Fibroblast of the conjunctiva (primary cell): ENCODE data around the gene MYO18A.
"Not testable (repeated sequence)": the region's sequence is repeated elsewhere in the genome, so short reads cannot be mapped to it uniquely, and the experiment has no call there.

Experiments
- DNase-seq: peaks from one replicate; pipeline ENCODE4 v3.0.0-alpha.2; 2010; ENCODE audit warnings: low read depth

The MYO18A gene

DNA sequence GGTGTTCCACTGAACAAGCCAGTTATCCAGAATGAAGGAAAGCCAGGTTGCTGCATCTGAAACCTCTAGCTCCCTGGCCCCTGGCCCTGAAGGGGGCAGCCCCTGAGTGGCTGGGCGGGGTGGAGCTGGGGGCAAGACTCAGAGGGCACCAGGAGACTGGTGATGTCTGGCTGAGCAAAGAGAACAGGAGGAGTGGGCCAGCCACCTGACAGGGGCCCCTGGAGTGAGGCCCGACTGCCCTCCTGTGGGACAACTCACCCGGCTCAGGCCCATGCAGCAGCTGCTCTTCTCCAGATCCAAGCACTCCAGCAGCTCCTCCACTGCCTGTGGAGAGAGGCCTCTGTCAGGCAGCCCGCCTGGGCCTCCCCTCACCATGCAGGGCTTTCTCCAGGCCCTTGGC, 76.9 kb downstream of the MYO18A start:
- DNase-seq, result no peak

GRCh38 chr17:29102741-29103181, 77.4 kb downstream of the MYO18A start:
- DNase-seq, result no peak

DNA sequence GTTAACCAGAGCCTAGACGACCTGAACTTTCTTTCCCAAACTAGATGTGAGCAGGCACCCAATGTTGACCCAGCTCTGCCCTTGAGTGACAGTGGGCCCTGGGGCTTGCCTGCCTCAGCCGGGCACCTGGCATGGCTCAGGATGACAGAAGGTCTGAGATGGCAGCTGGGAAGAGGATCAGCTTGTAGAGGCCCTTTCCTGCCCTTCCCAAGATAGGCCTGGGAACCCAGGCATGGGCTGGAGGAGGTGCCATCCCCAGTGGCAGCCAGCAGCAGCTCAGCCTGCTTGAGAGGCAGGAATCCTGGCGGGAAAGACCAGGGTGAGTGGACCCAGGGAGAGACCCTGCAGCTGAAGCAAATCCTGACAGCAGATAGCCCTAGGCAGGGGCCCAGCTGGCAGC, 78.2 kb downstream of the MYO18A start:
- DNase-seq, result no peak

GRCh38 chr17:29100296-29100695, 79.9 kb downstream of the MYO18A start:
- no peak for DNase-seq

GRCh38 chr17:29099527-29099926, 80.7 kb downstream of the MYO18A start:
- no peak for DNase-seq

DNA sequence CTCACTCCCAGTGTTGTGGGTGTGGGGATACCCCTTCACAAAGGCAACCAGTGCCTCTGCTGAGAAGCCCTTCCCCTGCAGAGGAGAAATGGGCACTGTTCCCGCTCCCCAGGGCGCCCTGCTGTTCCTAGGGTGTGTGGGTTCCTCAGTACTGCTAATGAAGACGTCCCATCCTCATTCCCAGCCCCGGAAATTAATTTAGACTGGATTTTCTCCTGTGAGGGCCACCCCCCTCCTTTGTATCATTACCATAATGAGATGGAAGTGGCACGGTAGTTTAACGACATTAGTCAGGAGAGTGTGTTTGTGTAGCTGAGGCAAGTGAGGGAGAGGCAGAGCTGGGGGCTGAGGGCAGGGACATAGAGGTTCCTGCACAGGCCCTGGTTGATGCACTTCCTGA, 84.1 kb downstream of the MYO18A start:
- DNase-seq, result no peak

DNA sequence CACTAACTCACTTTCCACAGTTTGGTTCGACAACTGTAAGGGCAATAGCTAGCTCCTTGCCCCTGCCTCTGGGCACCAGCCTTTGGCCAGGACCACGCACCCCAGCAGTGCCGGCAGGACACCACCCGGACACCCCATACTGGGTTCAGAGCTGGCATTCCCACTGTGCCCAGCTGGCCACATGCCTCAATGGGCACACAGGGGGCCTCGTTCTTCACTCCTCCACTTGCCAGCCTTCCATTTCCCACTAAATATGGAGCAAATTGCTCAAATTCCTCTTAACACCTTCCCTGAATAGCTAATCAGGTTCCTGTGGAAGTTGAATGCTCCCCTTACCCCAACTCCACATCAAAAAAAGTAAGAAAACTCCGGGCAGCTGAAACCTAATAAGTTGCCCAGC, 84.8 kb downstream of the MYO18A start:
- DNase-seq, result no peak

DNA sequence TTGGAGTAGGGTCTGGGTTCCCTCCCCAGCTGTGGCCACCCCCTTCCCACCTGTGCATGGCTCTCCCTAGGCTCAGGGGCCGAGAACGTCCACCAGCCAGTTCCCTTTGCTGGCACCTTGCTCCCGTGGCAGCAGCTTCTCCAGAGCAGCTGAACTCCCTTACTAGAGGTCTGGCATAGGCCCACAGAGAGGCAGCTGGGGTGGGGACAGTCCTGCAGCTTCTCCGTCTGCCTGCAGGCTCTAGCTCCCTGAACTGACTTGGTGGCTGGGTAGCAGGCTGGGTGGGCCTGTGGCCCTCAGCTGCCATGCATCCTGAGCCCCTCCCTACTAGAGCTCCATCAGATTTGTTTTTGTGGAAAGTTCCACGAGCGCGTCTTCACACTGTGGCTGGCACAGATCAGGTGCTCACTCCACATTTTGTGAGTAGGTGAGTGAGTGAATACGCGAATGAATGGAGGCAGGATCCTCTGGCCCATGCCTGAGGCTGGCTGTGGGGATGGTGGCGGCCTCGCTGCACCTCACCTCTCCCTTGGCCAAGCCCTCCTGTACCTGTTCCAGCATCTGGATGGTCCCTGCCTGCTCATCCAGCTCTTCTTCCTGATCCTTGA, 86.0 kb downstream of the MYO18A start:
- no peak for DNase-seq

GRCh38 chr17:29093090-29093871, 86.9 kb downstream of the MYO18A start:
- no peak for DNase-seq

- no peak for DNase-seq
These were observed 88.5 kb downstream of the MYO18A start for GRCh38 chr17:29091606-29092289.

GRCh38 chr17:29090750-29091605, 89.2 kb downstream of the MYO18A start:
- DNase-seq, result no peak

- DNase-seq, result no peak
These were observed 90.1 kb downstream of the MYO18A start for GRCh38 chr17:29090108-29090507.

- no peak for DNase-seq
These were observed 90.6 kb downstream of the MYO18A start for GRCh38 chr17:29089601-29090044.

GRCh38 chr17:29088782-29089181, 91.4 kb downstream of the MYO18A start:
- DNase-seq, result not testable (repeated sequence)

GRCh38 chr17:29086628-29087332, 93.4 kb downstream of the MYO18A start:
- DNase-seq, result no peak

GRCh38 chr17:29085223-29085622, 95.0 kb downstream of the MYO18A start:
- DNase-seq, result no peak

DNA sequence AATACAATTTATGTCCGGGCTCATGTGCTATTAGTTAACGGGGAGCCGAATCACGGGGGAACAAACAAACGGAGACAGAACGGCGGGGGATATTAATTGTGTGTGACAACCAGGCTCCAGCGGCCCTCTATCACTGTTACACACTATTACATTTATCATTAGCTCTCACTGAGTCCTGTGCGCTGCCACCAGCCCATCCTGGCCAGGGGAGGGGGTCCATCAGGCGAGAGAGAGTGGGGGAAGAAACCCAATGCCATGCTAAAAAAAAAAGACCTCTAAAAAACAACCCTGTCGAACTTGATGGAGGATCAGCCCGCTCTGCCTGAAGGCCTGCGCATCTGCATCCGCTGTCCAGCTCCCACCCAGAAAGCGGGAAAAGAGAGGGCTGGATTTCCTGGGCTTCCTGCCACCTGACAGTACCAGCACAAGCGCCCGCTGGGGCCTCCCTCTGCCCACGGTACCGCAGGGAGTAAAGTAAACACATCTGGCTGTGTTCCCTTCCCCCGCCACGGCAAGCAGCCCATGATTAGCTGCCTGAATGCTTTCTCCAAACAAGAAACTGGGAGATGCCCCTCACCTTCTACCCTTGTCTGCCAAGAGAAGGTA, 95.6 kb downstream of the MYO18A start:
- no peak for DNase-seq

DNA sequence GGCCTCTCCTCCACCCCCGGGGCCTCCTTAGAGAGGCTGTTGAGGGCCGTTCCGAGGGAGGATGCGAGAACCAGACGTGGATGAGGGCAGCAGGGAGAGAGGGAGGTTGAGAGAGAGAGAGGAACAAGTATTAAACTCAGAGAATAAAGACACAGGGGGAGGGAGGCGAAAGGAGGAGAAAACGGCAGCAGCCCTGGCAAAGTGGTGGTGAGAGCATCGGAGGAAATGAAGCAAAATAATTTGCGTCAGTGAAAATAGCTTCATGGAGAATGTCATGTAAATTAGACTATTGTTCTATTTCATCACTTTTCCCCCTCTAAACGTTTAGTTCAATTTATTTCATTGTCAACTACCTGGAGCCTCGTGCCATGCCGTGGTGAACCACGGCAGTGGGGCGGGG, 99.2 kb downstream of the MYO18A start:
- no peak for DNase-seq

DNA sequence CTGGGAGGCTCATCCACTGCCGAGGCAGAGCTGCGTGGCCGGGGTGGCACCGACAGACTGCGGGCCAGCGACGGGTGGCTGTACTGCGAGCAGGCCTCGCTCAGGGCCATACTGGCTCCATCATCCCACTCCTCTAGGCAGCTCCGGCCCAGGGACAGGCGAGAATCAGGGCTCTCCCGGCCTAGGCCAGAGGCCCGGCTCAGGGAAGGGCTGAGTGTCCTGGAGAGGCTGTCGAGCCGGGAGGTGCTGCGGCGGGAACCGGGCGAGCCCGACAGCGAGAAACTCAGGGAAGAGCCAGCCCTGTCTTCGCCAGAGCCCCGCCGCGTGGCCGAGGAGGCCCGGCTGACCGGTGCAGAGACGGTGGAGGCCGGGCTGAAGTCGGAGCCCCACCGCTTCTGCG, 99.9 kb downstream of the MYO18A start:
- no peak for DNase-seq

DNA sequence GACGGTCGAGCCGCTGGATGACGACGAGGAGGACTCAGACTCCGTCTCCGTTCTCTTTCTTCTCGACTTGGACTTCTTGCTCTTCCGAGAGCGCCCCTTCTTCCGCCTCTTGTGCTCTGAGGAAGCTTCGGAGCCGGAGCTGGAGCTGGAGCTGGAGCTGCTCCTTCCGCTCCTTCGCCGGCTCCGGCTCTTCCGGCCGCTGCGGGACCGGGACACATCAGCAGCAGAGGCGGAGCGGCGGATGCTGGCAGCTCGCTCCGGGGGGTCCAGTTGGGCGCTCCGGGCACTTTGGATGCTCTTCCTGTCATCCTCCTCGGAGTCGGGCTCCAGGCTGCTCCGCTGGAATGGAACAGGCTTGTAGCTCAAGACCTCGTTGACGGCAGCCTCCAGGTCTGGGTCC, 100.3 kb downstream of the MYO18A start:
- DNase-seq, result no peak

DNA sequence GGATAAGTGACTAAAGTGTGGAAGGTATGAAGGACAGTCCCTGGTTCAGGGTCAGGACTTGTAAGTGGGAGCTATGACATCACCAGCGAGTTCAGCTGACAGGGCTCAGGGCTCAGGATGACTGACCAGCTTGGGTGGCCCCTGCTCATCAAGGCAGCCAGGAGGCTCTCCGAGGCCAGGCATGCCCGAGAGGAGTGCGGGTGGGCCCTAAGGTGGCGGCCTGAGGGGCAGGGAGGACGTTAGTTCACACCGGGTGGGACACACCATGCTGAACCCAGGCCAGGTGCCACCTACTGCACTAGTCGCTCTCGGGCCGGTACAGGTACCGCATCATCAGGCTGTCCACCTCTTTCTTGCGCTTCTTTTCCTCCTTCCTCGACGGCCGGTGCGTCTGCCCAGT, 100.8 kb downstream of the MYO18A start:
- DNase-seq, result no peak
